GM12874 (cell line): ENCODE results near the gene CFAP52.
A peak's percentile ranks its signal among the peaks of the same experiment; 100 is the strongest.

Experiments
- CTCF ChIP-seq: IDR thresholded peaks from 2 replicates; pipeline ENCODE4 v1.5.1; 2011; ENCODE audit warnings: low read depth, mild to moderate bottlenecking, control low read depth, low read length, moderate library complexity; ENCODE audit not compliant: insufficient read depth

The CFAP52 gene

GRCh38 chr17:9554715-9555114, 21.7 kb upstream of the CFAP52 start:
- peak; percentile 33; the same call in 1 of the 2 replicates for TF ChIP-seq CTCF

GRCh38 chr17:9557161-9557755, 19.2 kb upstream of the CFAP52 start:
- TF ChIP-seq CTCF = no peak

- no peak for TF ChIP-seq CTCF
These were observed 18.6 kb upstream of the CFAP52 start for GRCh38 chr17:9557857-9558256.

GRCh38 chr17:9564104-9564503, 12.3 kb upstream of the CFAP52 start:
- TF ChIP-seq CTCF = no peak

GRCh38 chr17:9566067-9566466, 10.4 kb upstream of the CFAP52 start:
- no peak for TF ChIP-seq CTCF

- TF ChIP-seq CTCF = no peak
These were observed 8.4 kb upstream of the CFAP52 start for GRCh38 chr17:9568004-9568403.

- no peak for TF ChIP-seq CTCF
These were observed 7.4 kb upstream of the CFAP52 start for GRCh38 chr17:9568957-9569588.
